H1 (cell line): Measurements from ENCODE around the gene RNASE7. TPM values are rescaled to one million over a fixed set of nuclear protein-coding genes. Genes with fewer than 3 reads are reported as not detected.

ENCODE experiments used
- CTCF ChIA-PET: fragments of 300-600 bp; sonication (Branson Sonifier 250); formaldehyde crosslinking; loops from one replicate; lab custom pipeline; 2021; ENCODE audit not compliant: partially characterized antibody; lab: Charles Lee
- POLR2A ChIA-PET: fragments of 300-600 bp; sonication (Branson Sonifier 250); formaldehyde crosslinking; loops from one replicate; lab custom pipeline; 2021; ENCODE audit warnings: inconsistent platforms; ENCODE audit not compliant: partially characterized antibody; lab: Charles Lee
- DNase-seq, 2 experiments: peaks; one replicate each; pipeline versions ENCODE4 v3.0.0 to v3.0.0-alpha.2; 2010 to 2022; ENCODE audit warnings: low spot score in 2 of 2, low read depth in 1 of 2, mixed read lengths in 1 of 2
- FAIRE-seq: peaks from 2 replicates; lab custom pipeline; 2011; peaks lifted over from hg19 to GRCh38; lab: Jason Lieb, UNC
- H2AFZ ChIP-seq: 2 replicates; pipeline ENCODE4 v1.8.1; 2012; ENCODE audit warnings: low read length, inconsistent platforms
- H2AK5ac ChIP-seq: 2 replicates; pipeline ENCODE4 v1.6.1; 2013; ENCODE audit warnings: low read depth, low read length
- H2BK120ac ChIP-seq: replicated peaks from 2 replicates; pipeline ENCODE3; 2013; ENCODE audit warnings: low read depth, low read length, inconsistent platforms
- H2BK12ac ChIP-seq: 2 replicates; pipeline ENCODE4 v1.6.1; 2013; ENCODE audit warnings: low read depth, low read length
- H2BK15ac ChIP-seq: 2 replicates; pipeline ENCODE4 v1.6.1; 2013; ENCODE audit warnings: low read length
- H2BK20ac ChIP-seq: 2 replicates; pipeline ENCODE4 v1.6.1; 2013; ENCODE audit warnings: low read length
- H2BK5ac ChIP-seq: 2 replicates; pipeline ENCODE4 v1.6.1; 2013; ENCODE audit warnings: low read depth, low read length
- H3K14ac ChIP-seq: 2 replicates; pipeline ENCODE4 v1.6.1; 2013; ENCODE audit warnings: inconsistent platforms; ENCODE audit not compliant: insufficient read length
- H3K18ac ChIP-seq: 2 replicates; pipeline ENCODE4 v1.6.1; 2013; ENCODE audit warnings: low read length; ENCODE audit errors: extremely low read depth
- H3K23ac ChIP-seq: 2 replicates; pipeline ENCODE4 v1.6.1; 2013; ENCODE audit warnings: inconsistent platforms; ENCODE audit not compliant: insufficient read length
- H3K23me2 ChIP-seq: 2 replicates; pipeline ENCODE4 v1.6.1; 2013; ENCODE audit warnings: low read depth, low read length
- H3K27ac ChIP-seq: 2 replicates; pipeline ENCODE4 v1.6.1; 2011; ENCODE audit warnings: low read depth, low read length, inconsistent platforms
- H3K27me3 ChIP-seq, 4 experiments: replicated peaks in 1 of 4; 1 replicate in 1 of 4; 2 replicates in 3 of 4; pipeline versions ENCODE4 v1.6.1 to v1.8.1; 2011 to 2013; ENCODE audit warnings: low read length in 3 of 4, mild to moderate bottlenecking in 3 of 4, inconsistent platforms in 2 of 4, mixed read lengths in 2 of 4, moderate library complexity in 1 of 4; ENCODE audit not compliant: control insufficient read depth in 3 of 4, insufficient read depth in 3 of 4; ENCODE audit errors: extremely low read depth in 1 of 4
- H3K36me3 ChIP-seq, 4 experiments: 2 replicates each; pipeline versions ENCODE4 v1.6.1 to v1.8.1; 2011 to 2013; ENCODE audit warnings: mild to moderate bottlenecking in 4 of 4, low read length in 3 of 4, moderate library complexity in 2 of 4, control low read depth in 1 of 4, inconsistent platforms in 1 of 4; ENCODE audit not compliant: insufficient read depth in 4 of 4, control insufficient read depth in 2 of 4
- H3K4ac ChIP-seq: replicated peaks from 2 replicates; pipeline ENCODE3; 2013; ENCODE audit warnings: low read length, low read depth, mixed read lengths, inconsistent platforms; ENCODE audit not compliant: insufficient read length
- H3K4me1 ChIP-seq, 4 experiments: replicated peaks in 1 of 4; 1 replicate in 1 of 4; 2 replicates in 3 of 4; pipeline versions ENCODE4 v1.6.1 to v1.8.1; 2011 to 2013; ENCODE audit warnings: low read length in 3 of 4, inconsistent platforms in 2 of 4, mixed read lengths in 1 of 4; ENCODE audit not compliant: insufficient read depth in 4 of 4, control insufficient read depth in 3 of 4
- H3K4me2 ChIP-seq, 2 experiments: 2 replicates each; pipeline versions ENCODE4 v1.6.1 to v1.8.1; 2011 to 2013; ENCODE audit warnings: low read depth in 2 of 2, low read length in 2 of 2, control low read depth in 1 of 2, inconsistent platforms in 1 of 2, mild to moderate bottlenecking in 1 of 2; ENCODE audit not compliant: insufficient read depth in 1 of 2
- H3K4me3 ChIP-seq, 4 experiments: fragments of 200-600, 300-600 bp in 1 of 4; sonication (generic), shearing (Covaris generic), sonication (Bioruptor Twin) in 1 of 4; 2 replicates each; pipeline versions ENCODE4 v1.5.1 to v1.8.1; 2011 to 2016; ENCODE audit warnings: low read length in 4 of 4, low read depth in 3 of 4, control low read depth in 2 of 4, inconsistent platforms in 2 of 4, mild to moderate bottlenecking in 2 of 4, mixed read lengths in 1 of 4, moderate library complexity in 1 of 4; ENCODE audit not compliant: insufficient read depth in 2 of 4; ENCODE audit errors: extremely low read depth in 1 of 4
- H3K56ac ChIP-seq: replicated peaks from 2 replicates; pipeline ENCODE3; 2013; ENCODE audit warnings: low read depth, mild to moderate bottlenecking, mixed read lengths, low read length, inconsistent platforms; ENCODE audit not compliant: insufficient read length
- H3K79me1 ChIP-seq: 2 replicates; pipeline ENCODE4 v1.6.1; 2013; ENCODE audit warnings: low read depth, low read length, control low read depth
- H3K79me2 ChIP-seq, 2 experiments: 2 replicates each; pipeline versions ENCODE4 v1.6.1 to v1.8.1; 2012 to 2013; ENCODE audit warnings: low read length in 2 of 2, mild to moderate bottlenecking in 2 of 2, inconsistent platforms in 1 of 2; ENCODE audit not compliant: insufficient read depth in 2 of 2, control insufficient read depth in 1 of 2
- H3K9ac ChIP-seq, 4 experiments: replicated peaks in 1 of 4; 1 replicate in 1 of 4; 2 replicates in 3 of 4; pipeline versions ENCODE4 v1.6.1 to v1.8.1; 2011 to 2013; ENCODE audit warnings: low read depth in 3 of 4, low read length in 3 of 4, control low read depth in 2 of 4, mild to moderate bottlenecking in 2 of 4, moderate library complexity in 2 of 4, inconsistent platforms in 1 of 4; ENCODE audit errors: extremely low read depth in 1 of 4
- H3K9me3 ChIP-seq, 2 experiments: 2 replicates each; pipeline versions ENCODE4 v1.6.1 to v1.8.1; 2012 to 2013; ENCODE audit warnings: mild to moderate bottlenecking in 2 of 2, moderate library complexity in 2 of 2, control low read depth in 1 of 2, inconsistent platforms in 1 of 2, low read depth in 1 of 2, low read length in 1 of 2, mixed read lengths in 1 of 2; ENCODE audit not compliant: insufficient read depth in 2 of 2
- H4K20me1 ChIP-seq, 2 experiments: replicated peaks in 1 of 2; 2 replicates each; pipeline versions ENCODE3 to v1.8.1; 2011 to 2013; ENCODE audit warnings: inconsistent platforms in 2 of 2, low read length in 2 of 2, mild to moderate bottlenecking in 1 of 2; ENCODE audit not compliant: insufficient read depth in 2 of 2, control insufficient read depth in 1 of 2
- H4K5ac ChIP-seq: 2 replicates; pipeline ENCODE4 v1.6.1; 2013; ENCODE audit warnings: low read length, low read depth, mixed read lengths, inconsistent platforms; ENCODE audit not compliant: insufficient read length
- H4K8ac ChIP-seq: 2 replicates; pipeline ENCODE4 v1.8.0; 2013; ENCODE audit warnings: mild to moderate bottlenecking, moderate library complexity, low read length, inconsistent platforms; ENCODE audit not compliant: insufficient read depth; ENCODE audit errors: extremely low read depth
- H4K91ac ChIP-seq: replicated peaks from 2 replicates; pipeline ENCODE3; 2013; ENCODE audit warnings: low read length, mixed read lengths, inconsistent platforms; ENCODE audit not compliant: insufficient read length
- E2F6 ChIP-seq: IDR thresholded peaks from 2 replicates; pipeline ENCODE4 v1.6.1; 2012; ENCODE audit warnings: inconsistent platforms
- GTF2F1 ChIP-seq: IDR thresholded peaks from 2 replicates; pipeline ENCODE4 v1.6.1; 2012; ENCODE audit warnings: low read depth, low read length, improper control_type of control experiment, borderline replicate concordance
- JUN ChIP-seq: IDR thresholded peaks from 2 replicates; pipeline ENCODE4 v1.6.1; 2011; ENCODE audit warnings: low read depth, mild to moderate bottlenecking, improper control_type of control experiment, low read length
- SRF ChIP-seq: IDR thresholded peaks from 2 replicates; pipeline ENCODE4 v1.6.1; 2011; ENCODE audit warnings: mild to moderate bottlenecking, low read depth, low read length, moderate library complexity
- TEAD4 ChIP-seq: IDR thresholded peaks from 2 replicates; pipeline ENCODE4 v1.6.1; 2012; ENCODE audit warnings: low read depth, low read length, inconsistent platforms, mixed read lengths
- WGBS, 2 experiments: shearing (Covaris generic) in 1 of 2; methylation state at CpG; one replicate each; pipeline versions ENCODE4 v1.1.6 to v1.1.7; 2013 to 2015; ENCODE audit warnings: low lambda C conversion rate in 2 of 2, mixed read lengths in 2 of 2, inconsistent platforms in 1 of 2, low coverage in 1 of 2, missing lambda C conversion rate in 1 of 2; ENCODE audit not compliant: insufficient replicate concordance in 2 of 2, insufficient coverage in 1 of 2, insufficient read length in 1 of 2; ENCODE audit errors: extremely low coverage in 1 of 2, missing lambda C conversion rate in 1 of 2; 5-methylcytosine and 5-hydroxymethylcytosine counted together
- polyA plus RNA-seq, 7 experiments: library from polyadenylated mRNA; depleted of rRNA in 3 of 7; stranded (reverse) in 5 of 7; unstranded in 2 of 7; fragments of >200 nt in 5 of 7; fragments of 200-250 nt in 2 of 7; gene quantifications; 1 replicate in 5 of 7; 2 replicates in 1 of 7; 4 replicates in 1 of 7; pipeline versions ENCODE4 v1.2.1 to v1.2.3, GENCODE V29; 2011 to 2013; ENCODE audit warnings: missing spikeins in 2 of 7, mixed read lengths in 2 of 7
- total RNA-seq: library from RNA; stranded (reverse); fragmentation: NEBNext Ultra II Directional; extraction: Animal tissue kit (Norgen Biotek cat#: 25700); gene quantifications from 2 replicates; pipeline ENCODE4 v1.2.1, GENCODE V29; 2021

The RNASE7 gene
- total and polyA plus RNA-seq, 2 of the 8 experiments (the other 6 are each of a cell fraction or from before 2014, with no cell fraction given), result not detected

GRCh38 chr14:21077672-21078071 is 35.5 kb downstream of the RNASE7 start:
- Histone ChIP-seq H3K79me1 (peaks cover 2% of the 10 kb centered on the region), H3K18ac (no peak overlapping the region), H3K79me2 (peaks cover 0 to 6% of the 10 kb centered on the region in 2 experiments; a peak in 2 of 4 replicates), H2AK5ac (no peak overlapping the region), H3K4me2 (no peak overlapping the region), H3K27me3 (no peaks in the 10 kb centered on the region), H3K23ac (no peak overlapping the region), H3K23me2 (peaks cover 2% of the 10 kb centered on the region; the same call in 1 of the 2 replicates), H2BK120ac (no peak overlapping the region), H2BK15ac (no peak overlapping the region), H4K91ac (no peak overlapping the region), H2AFZ (no peak overlapping the region), H2BK12ac (no peak overlapping the region), H4K8ac (no peak overlapping the region), H3K56ac (no peak overlapping the region), H3K14ac (no peak overlapping the region), H2BK5ac (no peak overlapping the region), H4K20me1 (peaks cover 2 to 9% of the 10 kb centered on the region in 2 experiments), H3K9ac (no peak overlapping the region), H3K4ac (no peak overlapping the region), H3K4me1 (peaks cover 0 to 1% (median 0%) of the 10 kb centered on the region in 4 experiments; a peak in 1 of 7 replicates), H3K4me3 (no peak overlapping the region), H3K36me3 (peaks cover 46 to 88% (median 69%) of the 10 kb centered on the region in 4 experiments), H3K9me3 (no peaks in the 10 kb centered on the region), H4K5ac (no peak overlapping the region), H2BK20ac (no peak overlapping the region), H3K27ac (no peak overlapping the region)
- ChIA-PET POLR2A (interaction anchor here (2.8 to 12.4 kb wide), 2 partner anchors 7 to 15 kb away, joined by 11 to 245 read pairs; no protein-coding TSS in a partner anchor), CTCF (interaction anchor here (1.0 to 8.6 kb wide), 5 partner anchors 10 to 37 kb away, joined by 6 to 72 read pairs (median 25); no protein-coding TSS in a partner anchor)
- DNase-seq (no peak), FAIRE-seq (no peak)
- WGBS, 2 experiments, result 84% methylated on average over 2 of the region's 2 CpGs; no CpG with 5 or more reads in 1 of the 2 experiments
- TF ChIP-seq E2F6 (no peak), GTF2F1 (no peak), TEAD4 (no peak), SRF (no peak), JUN (no peak)
